Ishikawa (cell line): Measurements from ENCODE around the gene SIPA1.

Experiments
- CEBPB ChIP-seq: IDR thresholded peaks from 2 replicates; pipeline ENCODE4 v1.6.1; 2012
- CREB1 ChIP-seq: IDR thresholded peaks from 2 replicates; pipeline ENCODE4 v1.6.1; 2012; ENCODE audit warnings: low read depth
- EGR1 ChIP-seq: IDR thresholded peaks from 2 replicates; pipeline ENCODE4 v1.6.1; 2012
- EP300 ChIP-seq: IDR thresholded peaks from 2 replicates; pipeline ENCODE4 v1.6.1; 2012; ENCODE audit warnings: borderline replicate concordance
- FOXM1 ChIP-seq: IDR thresholded peaks from 2 replicates; pipeline ENCODE4 v1.6.1; 2012; ENCODE audit warnings: low read depth, borderline replicate concordance
- NFIC ChIP-seq: IDR thresholded peaks from 2 replicates; pipeline ENCODE4 v1.6.1; 2012
- RAD21 ChIP-seq: IDR thresholded peaks from 2 replicates; pipeline ENCODE4 v1.6.1; 2012; ENCODE audit warnings: low read depth
- REST ChIP-seq: IDR thresholded peaks from 2 replicates; pipeline ENCODE4 v1.6.1; 2012; ENCODE audit warnings: low read depth, mild to moderate bottlenecking
- TAF1 ChIP-seq: IDR thresholded peaks from 2 replicates; pipeline ENCODE4 v1.6.1; 2012; ENCODE audit warnings: low read depth, mild to moderate bottlenecking
- TCF12 ChIP-seq: IDR thresholded peaks from 2 replicates; pipeline ENCODE4 v1.6.1; 2012; ENCODE audit warnings: low read depth
- TEAD4 ChIP-seq: IDR thresholded peaks from 2 replicates; pipeline ENCODE4 v1.6.1; 2012
- USF1 ChIP-seq: IDR thresholded peaks from 2 replicates; pipeline ENCODE4 v1.6.1; 2012
- YY1 ChIP-seq: IDR thresholded peaks from 2 replicates; pipeline ENCODE4 v1.6.1; 2012; ENCODE audit warnings: low read depth
- ZBTB7A ChIP-seq: IDR thresholded peaks from 2 replicates; pipeline ENCODE4 v1.6.1; 2012; ENCODE audit warnings: low read depth
- TF ChIP-seq, protein P1 (sequence below): IDR thresholded peaks from 2 replicates; pipeline ENCODE4 v1.6.1; 2012

The SIPA1 gene

GRCh38 chr11:65653229-65654225, 15.6 kb downstream of the SIPA1 start:
- no peak for TF ChIP-seq TAF1
- TF ChIP-seq, protein P1, sequence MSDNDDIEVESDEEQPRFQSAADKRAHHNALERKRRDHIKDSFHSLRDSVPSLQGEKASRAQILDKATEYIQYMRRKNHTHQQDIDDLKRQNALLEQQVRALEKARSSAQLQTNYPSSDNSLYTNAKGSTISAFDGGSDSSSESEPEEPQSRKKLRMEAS: no peak
- no peak for TF ChIP-seq USF1
- TF ChIP-seq YY1: no peak
- no peak for TF ChIP-seq EGR1
- no peak for TF ChIP-seq EP300
- no peak for TF ChIP-seq CEBPB
- no peak for TF ChIP-seq TEAD4
- TF ChIP-seq NFIC: no peak

- TF ChIP-seq TCF12 (no peak), EP300 (no peak), FOXM1 (no peak)
Measured at GRCh38 chr11:65654375-65655349, 16.8 kb downstream of the SIPA1 start.

DNA sequence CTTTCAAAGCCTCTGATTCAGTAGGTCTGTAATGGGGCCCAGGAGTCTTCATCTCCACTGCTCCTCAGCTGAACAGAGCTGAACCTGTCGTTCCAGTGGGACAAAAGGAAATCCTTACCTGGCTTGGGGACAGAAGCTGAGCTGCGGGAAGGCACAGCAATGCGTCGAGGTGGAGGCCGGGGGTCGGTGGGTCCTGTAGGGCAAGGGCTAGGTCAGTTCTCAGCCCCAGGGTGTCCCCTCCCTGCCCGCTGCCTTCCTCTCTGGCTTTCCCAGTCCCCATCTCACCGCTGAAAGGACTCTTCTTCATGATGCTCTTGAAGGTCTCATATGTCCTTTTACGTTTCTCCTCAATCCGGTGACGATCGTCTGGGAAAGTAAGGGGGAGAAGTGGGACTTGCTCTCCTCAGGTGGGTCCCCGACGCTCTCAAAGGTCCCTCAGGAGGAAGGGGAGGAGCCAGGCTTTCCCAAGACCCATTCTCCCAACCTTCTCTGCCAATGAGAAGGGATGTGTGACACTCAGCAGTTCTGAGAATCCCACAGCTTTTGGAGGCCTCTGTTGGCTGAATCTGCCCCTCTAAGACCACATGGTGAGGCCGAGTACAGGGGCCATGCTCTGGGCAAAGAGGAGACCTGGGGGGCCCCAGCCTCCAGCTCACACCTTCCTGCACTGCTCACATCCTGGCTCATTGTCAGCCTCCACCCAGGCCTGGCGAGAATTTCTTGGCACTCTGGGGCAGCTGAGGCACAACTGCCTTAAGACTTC, 17.9 kb downstream of the SIPA1 start:
- TF ChIP-seq EGR1 (no peak), TAF1 (no peak), RAD21 (no peak), USF1 (no peak), TEAD4 (no peak), NFIC (no peak), CEBPB (no peak), CREB1 (no peak), ZBTB7A (no peak), FOXM1 (no peak), EP300 (no peak), TCF12 (no peak), REST (no peak), YY1 (no peak)
- TF ChIP-seq, protein P1: no peak

GRCh38 chr11:65657426-65657825, 19.5 kb downstream of the SIPA1 start:
- no peak for TF ChIP-seq EP300
- no peak for TF ChIP-seq RAD21
- TF ChIP-seq TCF12: no peak
- no peak for TF ChIP-seq YY1
- TF ChIP-seq EGR1: no peak
- no peak for TF ChIP-seq USF1

- TF ChIP-seq EGR1 (no peak), REST (no peak), EP300 (no peak), TEAD4 (no peak), CEBPB (no peak), RAD21 (no peak)
Measured at GRCh38 chr11:65658174-65659021, 20.5 kb downstream of the SIPA1 start.
